Activated naive CD4-positive, alpha-beta T cell treated with anti-CD3 and anti-CD28 coated beads, Interleukin-2, amount 50 U/mL, for 72 hours (primary cell): ENCODE data around the gene ADGRA1. TPM values are rescaled to one million over a fixed set of nuclear protein-coding genes. Genes with fewer than 3 reads are reported as not detected.
A peak's percentile ranks its signal among the peaks of the same experiment; 100 is the strongest.
"Not testable (repeated sequence)": the region's sequence is repeated elsewhere in the genome, so short reads cannot be mapped to it uniquely, and the experiment has no call there.

Experiments
- ATAC-seq, 2 donors: fragments of 150-1000 bp; cut with Tn5 transposase; 2 replicates each; pipeline ENCODE4 v1.10.0; 2021; ENCODE audit warnings: mild to moderate bottlenecking in 2 of 2, moderate library complexity in 2 of 2
- DNase-seq, 2 donors: peaks; one replicate each; pipeline ENCODE4 v3.0.0; 2021 to 2022; ENCODE audit warnings: low spot score in 2 of 2
- H3K27ac Mint-ChIP-seq, 2 donors: one replicate each; pipeline ENCODE4 v1.8.0; 2022; ENCODE audit warnings: mild to moderate bottlenecking in 2 of 2, mixed read lengths in 2 of 2
- H3K36me3 Mint-ChIP-seq, 2 donors: one replicate each; pipeline ENCODE4 v1.8.0; 2022; ENCODE audit warnings: mixed read lengths in 2 of 2
- H3K9me3 Mint-ChIP-seq, 2 donors: one replicate each; pipeline ENCODE4 v1.8.0; 2022; ENCODE audit warnings: mixed read lengths in 2 of 2
- total RNA-seq, 2 donors: library from RNA; stranded (reverse); gene quantifications; one replicate each; pipeline ENCODE4 v1.2.3, GENCODE V29; 2022

ADGRA1 gene
- total RNA-seq, 2 donors from 2014 or later: not detected

DNA sequence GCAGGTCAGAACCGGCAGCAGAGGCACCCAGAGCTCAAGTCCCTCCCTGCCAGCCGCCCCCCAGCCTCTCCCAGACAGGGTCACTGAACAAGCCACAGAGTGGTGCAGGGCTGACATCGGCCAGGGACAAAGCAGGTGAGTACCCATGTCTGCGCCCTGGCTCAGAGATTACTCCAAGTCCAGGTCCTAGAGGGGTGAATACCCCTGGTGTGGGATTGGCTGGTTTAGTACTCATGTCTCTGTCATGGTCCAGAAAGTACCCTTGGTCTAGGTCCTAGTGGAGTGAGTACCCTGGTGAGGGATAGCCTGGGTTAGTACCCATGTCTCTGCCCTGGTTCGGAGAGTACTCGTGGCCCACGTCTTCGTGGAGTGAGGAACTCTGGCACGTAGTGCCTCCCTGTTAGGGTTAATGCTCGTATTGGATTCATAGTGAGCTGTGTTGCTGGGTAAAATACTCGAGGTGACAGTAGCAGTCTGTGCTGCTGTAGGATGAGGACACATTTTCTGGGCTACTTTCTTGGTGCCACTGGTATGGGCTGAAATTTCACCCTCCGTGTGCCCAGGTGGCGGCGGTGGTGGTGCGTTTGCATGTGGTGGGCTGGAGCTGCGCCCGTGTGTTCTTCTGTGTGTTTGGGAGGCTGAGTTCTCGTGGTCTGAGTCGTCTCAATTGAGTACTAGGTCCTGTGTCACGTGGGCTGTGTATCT lies 46.8 kb downstream of the ADGRA1 start:
- DNase-seq (peak in 1 of 2 donors; percentile 43), ATAC-seq (peak in 1 of 2 donors; percentile 46)
- H3K36me3 Mint-ChIP-seq: no peaks in the 10 kb centered on the region
- no peaks in the 10 kb centered on the region for H3K9me3 Mint-ChIP-seq
- no peak overlapping the region for H3K27ac Mint-ChIP-seq

DNA sequence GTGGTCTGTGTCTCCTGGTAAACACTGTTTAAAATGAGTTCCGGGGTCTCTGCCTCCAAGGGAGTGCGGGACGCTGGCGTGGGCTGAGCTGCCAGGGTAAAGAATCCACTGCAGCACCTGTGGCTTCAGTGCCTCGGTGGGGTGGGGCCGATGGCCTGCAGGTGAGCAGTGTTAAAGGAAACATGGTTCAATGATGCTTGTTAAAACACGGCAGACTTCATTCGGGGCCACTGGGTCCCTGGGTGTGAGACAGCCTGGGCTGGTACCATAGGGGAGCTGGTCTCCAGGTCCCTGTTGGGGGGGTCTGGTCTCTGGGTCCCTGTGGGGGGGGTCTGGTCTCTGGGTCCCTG lies 47.4 kb downstream of the ADGRA1 start:
- H3K36me3 Mint-ChIP-seq: no peaks in the 10 kb centered on the region
- no peak for ATAC-seq
- DNase-seq: no peak
- H3K9me3 Mint-ChIP-seq: no peaks in the 10 kb centered on the region
- no peak overlapping the region for H3K27ac Mint-ChIP-seq

DNA sequence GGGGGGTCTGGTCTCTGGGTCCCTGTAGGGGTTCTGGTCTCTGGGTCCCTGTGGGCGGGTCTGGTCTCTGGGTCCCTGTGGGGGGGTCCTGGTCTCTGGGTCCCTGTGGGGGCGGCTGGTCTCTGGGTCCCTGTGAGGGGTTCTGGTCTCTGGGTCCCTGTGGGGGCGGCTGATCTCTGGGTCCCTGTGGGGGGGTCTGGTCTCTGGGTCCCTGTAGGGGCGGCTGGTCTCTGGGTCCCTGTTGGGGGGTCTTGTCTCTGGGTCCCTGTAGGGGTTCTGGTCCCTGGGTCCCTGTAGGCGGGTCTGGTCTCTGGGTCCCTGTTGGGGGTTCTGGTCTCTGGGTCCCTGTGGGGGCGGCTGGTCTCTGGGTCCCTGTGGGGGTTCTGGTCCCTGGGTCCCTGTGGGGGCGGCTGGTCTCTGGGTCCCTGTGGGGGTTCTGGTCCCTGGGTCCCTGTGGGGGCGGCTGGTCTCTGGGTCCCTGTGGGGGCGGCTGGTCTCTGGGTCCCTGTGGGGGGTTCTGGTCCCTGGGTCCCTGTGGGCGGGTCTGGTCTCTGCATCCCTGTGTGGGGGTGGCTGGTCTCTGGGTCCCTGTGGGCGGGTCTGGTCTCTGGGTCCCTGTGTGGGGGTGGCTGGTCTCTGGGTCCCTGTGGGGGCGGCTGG lies 49.9 kb downstream of the ADGRA1 start:
- ATAC-seq, DNase-seq, H3K9me3 Mint-ChIP-seq, H3K27ac Mint-ChIP-seq, H3K36me3 Mint-ChIP-seq: not testable (repeated sequence)

DNA sequence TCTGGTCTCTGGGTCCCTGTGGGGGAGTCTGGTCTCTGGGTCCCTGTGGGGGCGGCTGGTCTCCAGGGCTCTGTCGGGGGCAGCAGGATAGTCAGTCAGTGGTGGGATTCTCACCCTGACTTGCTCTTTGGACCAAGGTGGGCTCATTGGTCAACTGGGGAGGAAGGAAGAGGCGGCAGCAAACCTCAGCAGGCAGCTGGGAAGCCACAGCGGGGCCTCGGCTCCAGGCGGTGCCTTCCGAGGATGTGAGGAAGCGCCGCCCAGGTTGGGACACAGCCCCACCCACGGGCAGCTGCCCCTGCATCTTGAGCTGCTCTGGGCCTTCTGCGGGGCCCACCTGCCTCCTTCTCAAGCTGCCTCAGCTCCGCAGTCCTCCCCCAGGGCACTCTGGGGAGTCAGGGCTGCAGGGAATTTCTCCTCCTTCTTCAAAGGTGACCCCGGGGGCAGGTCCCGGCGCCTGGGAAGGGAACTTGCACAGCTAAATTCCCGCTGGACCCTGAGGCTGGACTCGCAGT lies 51.9 kb downstream of the ADGRA1 start:
- no peaks in the 10 kb centered on the region for H3K9me3 Mint-ChIP-seq
- DNase-seq (no peak), ATAC-seq (no peak)
- H3K27ac Mint-ChIP-seq: no peak overlapping the region
- no peaks in the 10 kb centered on the region for H3K36me3 Mint-ChIP-seq

DNA sequence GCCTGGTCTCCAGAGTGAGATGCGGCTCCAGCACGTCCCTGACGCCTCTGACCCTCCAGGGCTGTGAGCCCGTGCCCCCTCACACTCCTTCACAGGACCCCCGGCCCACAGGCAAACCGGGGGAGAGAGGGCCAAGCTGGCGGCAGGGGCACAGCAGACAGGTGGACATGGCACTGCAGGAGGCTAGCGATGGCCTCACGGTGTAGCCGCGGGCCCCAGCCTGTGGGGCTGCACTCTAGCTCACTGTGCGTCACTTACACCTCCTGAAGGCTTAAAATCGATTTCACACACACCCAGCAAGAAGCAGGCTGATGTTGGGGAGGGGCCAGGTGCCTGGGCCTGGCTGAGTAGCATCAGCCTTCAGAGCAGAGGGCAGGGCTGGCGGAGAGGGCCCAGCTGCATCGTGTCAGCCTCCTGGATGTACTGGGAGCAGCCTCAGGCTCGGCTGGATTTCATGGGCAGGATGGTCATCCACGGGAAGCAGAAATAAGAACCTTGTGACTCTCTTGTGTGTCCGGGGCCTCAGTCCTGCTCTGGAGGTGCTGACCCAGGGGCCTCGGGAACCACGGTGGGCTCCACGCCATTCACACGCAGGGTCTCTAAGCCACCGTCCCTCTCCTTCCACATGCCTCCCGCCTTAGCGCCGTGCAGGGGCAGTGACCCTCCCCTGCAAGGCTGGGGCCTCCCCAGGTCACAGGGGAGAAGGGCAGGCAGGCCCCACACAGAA lies 52.9 kb downstream of the ADGRA1 start:
- H3K9me3 Mint-ChIP-seq: no peaks in the 10 kb centered on the region
- ATAC-seq (no peak), DNase-seq (peak in 1 of 2 donors; percentile 45)
- H3K27ac Mint-ChIP-seq: no peak overlapping the region
- no peaks in the 10 kb centered on the region for H3K36me3 Mint-ChIP-seq

DNA sequence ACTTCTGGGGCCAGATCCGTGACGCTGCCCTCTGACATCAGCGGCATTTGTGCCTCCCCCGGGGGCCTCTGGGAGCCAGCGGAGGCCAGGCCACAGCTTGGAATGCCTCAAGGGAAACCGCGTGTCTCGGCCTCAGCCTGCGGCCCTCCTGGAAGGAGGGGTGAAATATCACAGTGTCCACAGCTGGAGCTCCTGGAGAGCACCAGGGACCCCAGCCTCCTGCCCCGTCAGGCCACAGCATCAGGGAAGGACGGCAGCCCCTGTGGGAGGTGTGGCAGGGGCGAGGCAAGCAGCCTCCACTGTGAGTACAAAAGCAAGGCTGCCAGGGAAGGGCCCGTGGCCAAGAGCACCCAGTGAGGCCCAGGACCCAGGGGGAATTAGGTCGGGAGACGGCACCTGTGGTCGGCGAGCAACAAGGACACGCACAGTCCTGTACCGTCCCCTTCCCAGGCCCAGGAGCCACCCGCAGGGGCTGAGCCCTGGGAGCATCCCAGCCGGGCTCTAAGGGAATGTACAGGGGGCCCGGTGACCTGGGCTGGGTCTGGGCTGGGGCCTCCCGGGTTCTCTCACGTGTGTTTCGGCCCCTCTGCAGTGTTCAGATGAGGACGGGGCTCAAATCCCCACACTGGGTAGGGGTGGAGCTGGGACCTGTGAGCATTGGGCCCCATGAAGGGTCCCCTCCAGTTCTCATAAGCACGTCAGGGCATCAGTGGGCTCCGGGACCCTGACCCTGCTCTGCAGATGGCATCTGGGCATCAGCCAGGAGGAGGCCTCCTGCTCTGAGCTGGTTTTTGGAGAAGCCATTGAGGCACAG lies 53.6 kb downstream of the ADGRA1 start:
- no peak for ATAC-seq
- DNase-seq: peak in 1 of 2 donors; percentile 46
- Mint-ChIP-seq H3K9me3 (no peaks in the 10 kb centered on the region), H3K27ac (no peak overlapping the region), H3K36me3 (no peaks in the 10 kb centered on the region)

DNA sequence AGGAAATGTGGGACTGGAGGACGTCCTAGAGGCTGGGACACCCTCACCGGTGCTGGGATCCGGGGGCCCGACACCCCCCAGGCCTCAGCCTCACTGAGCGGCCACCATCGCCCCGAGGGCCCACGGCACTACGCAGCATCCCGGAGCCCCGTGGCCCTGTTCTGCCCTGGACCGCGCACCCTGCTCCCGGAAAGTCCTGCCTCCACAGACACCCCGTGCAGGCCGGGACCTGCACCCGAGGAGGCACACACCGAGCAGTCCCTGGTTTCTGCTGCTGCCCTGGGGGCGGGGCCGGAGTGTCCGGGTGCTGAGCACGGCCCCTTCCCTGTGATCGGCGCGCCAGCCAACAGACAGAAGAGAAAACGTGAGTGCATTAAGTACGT lies 54.2 kb downstream of the ADGRA1 start:
- ATAC-seq: no peak
- Mint-ChIP-seq H3K27ac (no peak overlapping the region), H3K9me3 (peaks cover 0 to 4% of the 10 kb centered on the region in 2 donors), H3K36me3 (peaks cover 0 to 6% of the 10 kb centered on the region in 2 donors)
- peak in 1 of 2 donors; percentile 49 for DNase-seq

DNA sequence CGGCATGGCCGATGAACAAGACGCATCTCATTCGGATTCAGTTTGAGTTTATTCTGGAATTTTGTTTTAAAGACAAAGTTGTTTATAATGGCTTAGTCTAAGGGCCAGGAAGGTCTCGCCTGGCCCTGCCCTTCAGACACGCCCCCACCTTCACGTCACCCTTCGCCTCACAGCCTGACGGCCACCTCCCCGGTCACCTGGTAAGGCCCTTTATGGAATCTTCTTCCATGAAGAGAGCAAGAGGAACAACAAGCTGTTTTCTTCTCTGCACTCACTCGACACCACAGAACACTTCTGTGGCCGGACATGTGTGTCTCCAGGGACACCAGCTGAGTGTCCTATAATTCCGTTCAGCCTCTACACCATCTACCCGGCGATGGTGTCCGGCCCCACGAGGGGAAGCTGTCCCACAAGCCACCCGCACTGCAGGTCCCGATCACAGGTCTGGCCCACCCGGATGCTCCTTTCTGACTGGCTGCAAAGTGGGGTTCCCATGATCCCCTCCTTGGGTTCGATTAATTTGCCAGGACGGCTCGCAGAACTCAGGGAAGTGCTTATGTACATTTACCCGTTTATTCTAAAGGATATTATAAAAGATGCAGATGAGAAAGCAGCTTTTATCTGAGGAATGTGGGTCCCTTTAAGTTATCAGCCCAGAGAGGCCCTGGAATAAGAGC lies 54.9 kb downstream of the ADGRA1 start:
- Mint-ChIP-seq H3K9me3 (peaks cover 5 to 8% of the 10 kb centered on the region in 2 donors), H3K27ac (no peak overlapping the region), H3K36me3 (peaks cover 0 to 11% of the 10 kb centered on the region in 2 donors)
- ATAC-seq (no peak), DNase-seq (peak in 1 of 2 donors; percentile 38)

DNA sequence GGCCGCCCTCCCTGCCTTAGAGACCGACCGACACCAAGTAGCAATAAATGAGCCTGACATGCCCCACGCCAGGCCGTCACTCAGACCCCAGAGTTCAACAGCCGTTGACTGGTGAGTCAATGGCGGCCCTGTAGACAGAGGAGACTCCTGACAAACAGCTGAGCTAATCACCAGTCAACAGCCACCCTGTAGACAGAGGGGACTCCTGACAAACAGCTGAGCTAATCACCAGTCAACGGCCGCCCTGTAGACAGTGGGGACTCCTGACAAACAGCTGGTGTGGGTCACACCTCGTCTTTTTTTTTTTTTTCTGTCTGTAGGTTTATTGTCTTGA lies 55.4 kb downstream of the ADGRA1 start:
- ATAC-seq: no peak

DNA sequence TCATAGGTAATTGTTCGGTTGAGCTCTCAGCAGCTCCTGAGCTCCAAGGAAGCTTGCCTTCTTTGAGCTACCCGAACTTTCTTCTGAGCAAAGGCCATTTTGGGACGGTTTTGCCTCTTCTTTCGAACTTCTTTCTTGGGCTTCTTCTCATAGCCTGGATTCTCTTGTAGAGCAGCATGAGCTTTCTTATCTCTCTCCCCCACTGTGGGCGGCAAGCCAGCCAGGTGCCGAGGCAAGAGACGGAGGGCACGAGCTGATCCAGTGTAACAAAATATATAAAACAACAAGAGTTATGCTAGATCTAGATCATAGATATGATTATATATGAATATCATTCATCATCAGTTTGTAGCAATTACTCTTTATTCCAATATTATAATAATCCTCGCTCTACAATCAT lies 55.8 kb downstream of the ADGRA1 start:
- peaks cover 8 to 11% of the 10 kb centered on the region in 2 donors for H3K9me3 Mint-ChIP-seq
- peaks cover 0 to 11% of the 10 kb centered on the region in 2 donors for H3K36me3 Mint-ChIP-seq
- no peak overlapping the region for H3K27ac Mint-ChIP-seq
- no peak for DNase-seq
- no peak for ATAC-seq

More for the DNA sequence above, 55.4 kb downstream of the ADGRA1 start:
- no peak overlapping the region for H3K27ac Mint-ChIP-seq
- peaks cover 8 to 10% of the 10 kb centered on the region in 2 donors for H3K9me3 Mint-ChIP-seq
- H3K36me3 Mint-ChIP-seq: peaks cover 0 to 11% of the 10 kb centered on the region in 2 donors
- no peak for DNase-seq

DNA sequence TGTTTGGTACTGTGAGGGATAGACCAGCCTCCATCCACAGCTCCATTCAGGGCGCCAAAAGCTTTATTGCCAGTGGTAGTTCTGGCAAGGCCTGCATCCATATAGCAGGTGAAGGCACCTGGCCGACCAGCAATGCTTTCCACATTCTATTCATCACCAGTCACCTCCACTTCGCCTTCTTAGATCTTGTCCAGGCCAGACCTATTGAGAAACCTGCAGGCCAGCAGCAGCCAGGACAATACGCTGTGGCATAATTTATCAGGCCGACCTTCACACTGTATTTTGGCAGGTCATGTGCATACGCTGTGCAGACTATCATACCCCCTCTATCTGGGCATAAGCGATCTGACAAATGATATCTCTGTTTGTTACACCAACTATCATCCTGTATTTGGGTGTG lies 57.0 kb downstream of the ADGRA1 start:
- DNase-seq (no peak), ATAC-seq (no peak)
- Mint-ChIP-seq H3K36me3 (peaks cover 0 to 11% of the 10 kb centered on the region in 2 donors), H3K9me3 (peaks cover 8 to 14% of the 10 kb centered on the region in 2 donors), H3K27ac (no peak overlapping the region)

DNA sequence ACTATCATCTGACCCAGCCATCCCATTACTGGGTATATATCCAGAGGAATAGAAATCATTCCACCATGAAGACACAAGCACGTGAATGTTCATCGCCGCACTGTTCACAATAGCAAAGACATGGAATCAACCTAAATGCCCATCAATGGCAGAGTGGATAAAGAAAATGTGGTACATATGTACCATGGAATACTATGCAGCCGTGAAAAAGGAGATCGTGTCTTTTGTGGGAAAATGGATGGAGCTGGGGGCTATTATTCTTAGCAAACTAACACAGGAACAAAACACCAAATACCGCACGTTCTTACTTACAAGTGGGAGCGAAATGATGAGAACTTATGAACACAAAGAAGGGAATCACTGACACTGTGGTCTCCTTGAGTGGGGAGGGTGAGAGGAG lies 62.5 kb downstream of the ADGRA1 start:
- ATAC-seq (no peak), DNase-seq (no peak)
- Mint-ChIP-seq H3K27ac (no peak overlapping the region), H3K9me3 (peaks cover 8 to 14% of the 10 kb centered on the region in 2 donors), H3K36me3 (peaks cover 0 to 11% of the 10 kb centered on the region in 2 donors)

DNA sequence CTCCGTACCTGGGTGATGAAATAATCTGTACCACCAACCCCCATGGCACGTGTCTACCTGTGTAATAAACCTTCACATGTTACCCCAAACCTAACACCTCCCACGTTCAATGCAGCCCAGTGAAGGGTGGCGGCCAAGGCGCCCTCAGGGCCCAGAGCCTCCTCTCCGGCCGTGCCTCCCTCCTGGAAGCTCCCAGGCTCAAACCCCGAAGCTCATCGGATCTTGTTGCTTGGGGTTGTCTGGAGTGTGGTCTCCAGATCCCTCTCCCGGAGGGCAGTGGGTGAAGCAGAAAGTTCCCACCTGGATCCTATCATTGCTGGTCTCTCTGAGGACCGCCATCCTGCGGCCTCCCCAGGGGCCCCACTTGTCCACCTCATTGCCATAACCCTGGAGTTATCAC lies 62.9 kb downstream of the ADGRA1 start:
- no peak for DNase-seq
- H3K27ac Mint-ChIP-seq: no peak overlapping the region
- H3K9me3 Mint-ChIP-seq: peaks cover 8 to 14% of the 10 kb centered on the region in 2 donors
- ATAC-seq: no peak
- peaks cover 0 to 11% of the 10 kb centered on the region in 2 donors for H3K36me3 Mint-ChIP-seq

DNA sequence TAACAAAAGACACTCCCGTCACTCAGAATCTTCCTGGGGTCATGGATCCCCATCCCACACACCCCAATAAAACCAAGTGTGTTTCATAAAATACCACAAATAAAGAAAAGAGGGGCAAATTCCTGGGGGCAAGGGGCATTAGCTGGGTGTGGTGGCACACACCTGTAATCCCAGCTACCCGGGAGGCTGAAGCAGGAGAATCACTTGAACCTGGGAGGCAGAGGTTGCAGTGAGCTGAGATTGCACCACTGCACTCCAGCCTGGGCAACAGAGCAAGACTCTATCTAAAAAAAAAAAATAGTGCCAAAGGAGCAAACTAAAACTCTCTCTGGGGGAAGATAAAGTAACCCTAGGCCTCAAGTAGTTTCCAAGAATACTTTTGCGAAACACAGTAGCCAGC lies 63.3 kb downstream of the ADGRA1 start:
- DNase-seq, H3K27ac Mint-ChIP-seq, ATAC-seq: not testable (repeated sequence)
- Mint-ChIP-seq H3K9me3 (peaks cover 8 to 14% of the 10 kb centered on the region in 2 donors), H3K36me3 (peaks cover 0 to 11% of the 10 kb centered on the region in 2 donors)

DNA sequence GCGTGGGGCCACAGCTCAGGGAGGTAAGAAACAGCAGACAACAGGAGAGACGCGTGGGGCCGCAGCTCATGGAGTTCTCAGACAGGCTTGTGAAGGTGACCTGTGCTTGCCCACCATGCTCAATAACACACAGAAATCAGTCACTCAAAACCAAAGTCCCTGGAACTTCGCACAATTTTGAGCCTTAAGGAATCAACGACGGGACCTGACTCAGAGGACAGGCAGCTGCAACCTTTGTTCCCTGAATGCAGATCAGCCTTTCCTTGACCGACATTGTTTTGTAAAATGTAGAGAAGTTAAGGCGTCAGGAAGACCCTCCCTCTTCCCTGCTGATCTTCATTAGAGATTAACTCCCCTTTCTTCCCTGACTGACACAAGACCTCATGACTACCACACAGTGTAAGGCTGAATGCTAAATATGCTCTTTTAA lies 63.8 kb downstream of the ADGRA1 start:
- H3K36me3 Mint-ChIP-seq: peaks cover 0 to 9% of the 10 kb centered on the region in 2 donors
- H3K9me3 Mint-ChIP-seq: peaks cover 7 to 14% of the 10 kb centered on the region in 2 donors
- no peak overlapping the region for H3K27ac Mint-ChIP-seq
- no peak for ATAC-seq
- no peak for DNase-seq

DNA sequence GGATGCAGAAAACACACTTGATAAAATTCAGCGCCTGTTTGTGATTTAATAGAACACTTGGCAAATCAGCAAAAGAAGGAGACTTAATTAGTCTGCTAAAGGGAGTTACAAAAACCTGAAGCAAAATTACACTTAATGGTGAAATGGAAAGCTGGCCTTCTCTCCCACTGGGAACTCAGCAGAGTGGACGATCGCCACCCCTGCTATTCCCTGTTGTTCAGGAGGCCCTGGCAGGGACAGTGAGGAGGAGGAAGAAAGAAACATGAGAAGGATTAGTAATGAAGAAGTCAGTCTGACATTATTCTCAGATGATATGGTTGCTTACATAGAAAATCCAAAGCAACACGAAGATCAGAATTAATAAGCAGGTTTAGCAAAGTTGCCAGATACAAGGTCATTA lies 66.7 kb downstream of the ADGRA1 start:
- H3K36me3 Mint-ChIP-seq: no peaks in the 10 kb centered on the region
- ATAC-seq: no peak
- no peaks in the 10 kb centered on the region for H3K9me3 Mint-ChIP-seq
- no peak for DNase-seq
- no peak overlapping the region for H3K27ac Mint-ChIP-seq
